HG03064 (cell line): ENCODE measurements around the gene ATXN2.

Experiments
- ATAC-seq: cut with Tn5 transposase; IDR thresholded peaks from one replicate; pipeline ENCODE4 v1.9.1; 2021; ENCODE audit warnings: low read depth; ENCODE audit not compliant: unreplicated experiment

Gene ATXN2

DNA sequence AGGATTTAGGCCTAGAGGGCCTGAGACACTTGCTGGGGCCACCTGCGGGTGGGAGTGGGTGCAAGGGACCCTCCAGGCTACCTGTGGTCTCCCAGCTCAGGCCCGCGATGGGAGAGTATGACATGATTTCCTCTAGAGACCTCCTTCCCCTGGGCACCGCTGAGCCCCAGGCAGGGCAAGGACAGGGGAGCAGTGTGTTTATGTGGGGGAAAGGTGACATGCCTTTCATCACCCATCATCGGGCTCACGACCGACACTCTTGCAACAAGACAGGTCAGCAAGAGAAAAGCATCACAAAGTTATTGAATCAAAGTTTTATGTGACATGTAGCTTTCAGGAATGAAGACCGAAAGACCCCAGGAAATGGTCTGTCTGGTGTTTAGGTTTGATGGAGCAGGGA is 173.5 kb downstream of the ATXN2 start:
- ATAC-seq = no peak

DNA sequence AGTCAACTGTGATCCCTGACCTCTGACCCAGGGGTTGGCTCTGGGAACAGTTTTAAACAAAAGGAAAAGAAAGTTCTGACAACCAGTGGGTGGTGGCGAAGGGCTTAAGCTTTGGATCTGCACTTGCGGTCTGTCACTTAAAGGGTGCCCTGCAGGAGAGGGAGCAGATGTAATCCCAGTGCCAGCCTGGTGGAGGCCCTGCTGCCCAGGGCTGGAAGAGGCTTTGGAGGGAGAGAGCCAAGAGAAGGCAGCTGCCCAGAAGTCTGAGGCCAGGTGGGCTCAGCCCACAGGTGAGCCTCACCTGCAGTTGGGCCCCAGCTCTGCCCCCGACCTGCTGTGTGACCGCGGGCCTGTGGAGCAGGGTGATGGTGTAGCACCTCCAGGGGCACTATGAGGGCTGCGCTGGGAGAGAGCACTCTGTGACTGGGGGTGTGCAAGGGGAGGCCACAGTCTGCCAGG is 174.3 kb downstream of the ATXN2 start:
- no peak for ATAC-seq

DNA sequence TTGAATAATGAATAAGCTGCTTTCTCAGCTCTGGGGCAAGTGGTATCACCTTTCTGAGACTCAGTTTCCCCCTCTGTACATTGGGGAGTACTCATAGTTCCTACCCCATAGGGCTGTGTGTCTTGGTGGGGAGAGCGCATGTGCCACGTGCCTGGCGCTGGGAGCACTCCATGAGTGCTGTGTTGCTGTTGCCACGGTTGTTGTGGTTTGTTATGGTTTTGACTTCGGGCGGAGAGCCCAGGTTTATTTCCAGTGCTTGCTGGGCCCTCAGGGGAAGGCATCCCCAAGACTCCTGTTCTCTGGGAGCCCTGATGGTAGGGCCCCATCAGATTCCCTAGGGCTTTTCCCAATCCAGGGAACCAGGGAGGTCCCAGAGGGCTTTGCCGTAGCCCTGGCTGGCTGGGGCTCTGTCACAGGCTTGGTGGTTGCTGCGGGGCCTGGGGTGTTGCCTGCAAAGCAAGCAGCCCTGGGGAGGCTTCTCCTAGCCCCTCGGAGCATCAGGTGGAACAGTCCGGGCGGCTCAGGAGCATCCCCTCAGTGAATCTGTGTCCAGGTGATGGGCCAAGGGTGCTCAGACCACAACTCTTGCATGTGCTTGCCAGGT is 174.8 kb downstream of the ATXN2 start:
- no peak for ATAC-seq

GRCh38 chr12:111420494-111420893 is 178.6 kb downstream of the ATXN2 start:
- ATAC-seq = no peak

- no peak for ATAC-seq
These were observed 179.3 kb downstream of the ATXN2 start for GRCh38 chr12:111419784-111420183.

DNA sequence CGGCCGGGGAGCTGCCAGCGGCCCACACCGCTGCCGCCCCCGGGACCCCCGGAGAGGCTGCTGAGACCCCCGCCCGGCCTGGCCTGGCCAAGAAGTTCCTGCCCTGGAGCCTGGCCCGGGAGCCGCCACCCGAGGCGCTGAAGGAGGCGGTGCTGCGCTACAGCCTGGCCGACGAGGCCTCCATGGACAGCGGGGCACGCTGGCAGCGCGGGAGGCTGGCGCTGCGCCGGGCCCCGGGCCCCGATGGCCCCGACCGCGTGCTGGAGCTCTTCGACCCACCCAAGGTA is 180.6 kb downstream of the ATXN2 start:
- ATAC-seq = no peak

DNA sequence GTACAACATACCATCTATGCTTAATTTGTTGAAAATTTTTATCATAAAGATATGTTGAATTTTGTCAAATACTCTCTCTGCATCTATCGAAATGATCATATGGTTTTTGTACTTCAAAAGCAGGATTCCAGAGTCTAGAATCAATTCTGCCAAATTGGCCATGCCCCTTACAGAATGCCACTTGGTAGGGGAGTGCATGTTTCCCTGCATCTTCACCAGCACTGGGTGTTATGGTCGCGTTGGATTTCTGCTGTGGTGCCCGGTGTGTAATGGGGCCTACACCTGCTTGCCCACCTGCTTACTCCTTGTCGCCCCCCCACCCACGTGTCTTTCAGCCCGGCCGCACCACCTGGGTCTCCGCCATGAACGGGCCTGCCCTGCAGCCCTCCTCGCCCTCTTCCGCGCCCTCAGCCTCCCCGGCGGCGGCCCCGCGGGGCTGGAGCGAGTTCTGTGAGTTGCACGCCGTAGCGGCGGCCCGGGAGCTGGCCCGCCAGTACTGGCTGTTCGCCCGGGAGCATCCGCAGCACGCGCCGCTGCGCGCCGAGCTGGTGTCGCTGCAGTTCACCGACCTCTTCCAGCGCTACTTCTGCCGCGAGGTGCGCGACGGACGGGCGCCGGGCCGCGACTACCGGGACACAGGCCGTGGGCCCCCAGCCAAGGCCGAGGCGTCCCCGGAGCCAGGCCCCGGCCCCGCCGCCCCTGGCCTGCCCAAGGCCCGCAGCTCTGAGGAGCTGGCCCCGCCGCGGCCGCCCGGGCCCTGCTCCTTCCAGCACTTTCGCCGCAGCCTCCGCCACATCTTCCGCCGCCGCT is 181.1 kb downstream of the ATXN2 start:
- ATAC-seq = no peak

DNA sequence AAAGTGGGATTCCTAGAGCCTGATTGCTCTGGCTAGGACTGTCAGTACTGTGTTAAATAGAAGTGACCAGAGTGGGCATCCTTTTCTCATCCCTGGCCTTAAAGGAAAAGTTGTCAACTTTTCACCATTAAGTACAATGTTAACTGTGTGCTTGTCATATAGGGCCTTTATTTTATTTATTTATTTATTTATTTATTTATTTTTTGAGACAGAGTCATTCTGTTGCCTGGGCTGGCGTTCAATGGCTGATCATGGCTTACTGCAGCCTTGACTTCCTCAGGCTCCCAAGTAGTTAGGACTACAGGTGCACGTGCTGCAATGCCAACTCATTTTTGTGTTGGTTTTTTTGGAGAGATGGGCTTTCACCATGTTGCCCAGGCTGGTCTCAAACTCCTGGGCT is 181.8 kb downstream of the ATXN2 start:
- ATAC-seq = no peak

DNA sequence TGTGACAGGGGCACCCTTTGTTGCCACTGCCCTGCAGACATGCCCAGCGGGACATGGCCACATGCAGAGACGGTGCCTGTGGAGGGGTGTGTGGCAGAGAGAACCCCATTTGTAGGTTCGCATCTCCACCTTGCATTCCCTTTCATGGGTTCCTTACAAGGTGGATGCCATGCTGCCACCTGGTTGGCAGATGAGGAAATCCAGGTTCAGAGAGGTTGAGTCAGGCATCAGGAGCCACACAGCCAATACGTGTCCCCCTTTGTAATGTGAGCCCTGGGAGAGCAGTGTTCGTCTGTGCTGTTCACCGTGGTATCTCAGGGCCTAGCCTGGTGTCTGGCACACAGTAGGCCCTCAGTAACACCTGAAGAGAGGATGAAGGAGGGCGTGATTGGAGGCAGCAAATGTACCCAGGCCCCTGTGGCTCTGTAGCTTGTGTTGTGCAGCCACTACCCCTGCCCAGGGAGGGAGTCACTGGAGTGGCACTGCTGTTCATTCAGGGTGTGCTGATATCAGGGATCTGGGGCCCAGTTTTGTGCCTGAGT is 184.3 kb downstream of the ATXN2 start:
- ATAC-seq = no peak

DNA sequence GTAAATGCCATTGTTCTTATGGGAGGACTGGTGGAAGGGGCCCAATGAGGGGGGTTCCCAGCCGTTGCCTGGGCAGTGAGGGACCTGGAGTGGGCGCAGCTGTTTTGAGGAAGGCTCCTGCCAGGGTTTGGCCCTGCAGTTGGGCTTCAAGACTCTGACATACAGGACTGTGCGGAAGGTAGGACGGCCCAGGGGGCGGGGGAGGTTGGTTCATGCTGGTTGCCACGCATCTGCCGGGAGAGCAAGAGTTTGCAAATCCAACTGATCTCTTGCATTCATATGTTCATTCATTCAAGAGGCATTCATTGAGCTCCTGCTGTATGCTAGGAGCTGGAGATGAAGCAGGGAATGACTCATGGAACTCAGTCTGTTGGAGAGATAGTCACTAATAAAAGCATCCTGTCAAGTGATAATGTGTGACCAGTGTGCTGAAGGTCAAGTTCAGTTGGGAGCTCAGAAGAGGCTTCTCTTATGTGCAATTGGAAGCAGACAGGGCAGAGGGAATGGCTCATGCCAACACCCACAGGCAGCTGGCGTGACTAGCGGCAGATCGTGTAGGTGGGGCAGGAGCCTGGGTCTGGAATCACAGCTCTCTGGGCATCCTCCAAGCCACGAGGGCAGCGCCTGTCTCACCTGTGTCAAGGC is 185.6 kb downstream of the ATXN2 start:
- no peak for ATAC-seq

DNA sequence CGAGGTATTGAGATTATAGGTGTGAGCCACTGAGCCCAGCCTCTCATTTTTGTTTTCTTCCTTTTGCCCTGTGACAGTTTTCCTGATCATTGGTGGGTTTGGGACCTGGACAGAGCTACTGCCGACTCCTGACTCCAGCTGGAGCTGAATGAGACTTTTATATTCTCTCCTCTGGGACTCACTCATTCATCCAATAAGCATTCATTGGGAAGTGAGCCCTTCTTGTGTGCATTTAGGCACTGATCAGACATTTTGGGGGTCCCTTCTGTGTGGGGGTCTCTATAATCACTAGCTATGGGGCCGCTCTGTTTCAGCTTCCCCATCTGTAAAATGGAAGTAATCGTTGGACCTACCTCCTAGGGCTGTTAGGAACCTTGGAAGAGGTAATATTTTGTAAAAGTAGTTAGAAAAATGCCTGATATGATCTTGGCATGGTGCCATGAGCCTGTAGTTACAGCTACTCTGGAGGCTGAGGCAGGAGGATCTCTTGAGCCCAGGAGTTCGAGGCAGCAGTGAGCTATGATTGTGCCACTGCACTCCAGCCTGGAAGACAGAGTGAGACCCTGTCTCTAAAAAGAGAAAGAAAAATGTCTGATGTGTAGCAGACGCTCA is 186.2 kb downstream of the ATXN2 start:
- no peak for ATAC-seq

DNA sequence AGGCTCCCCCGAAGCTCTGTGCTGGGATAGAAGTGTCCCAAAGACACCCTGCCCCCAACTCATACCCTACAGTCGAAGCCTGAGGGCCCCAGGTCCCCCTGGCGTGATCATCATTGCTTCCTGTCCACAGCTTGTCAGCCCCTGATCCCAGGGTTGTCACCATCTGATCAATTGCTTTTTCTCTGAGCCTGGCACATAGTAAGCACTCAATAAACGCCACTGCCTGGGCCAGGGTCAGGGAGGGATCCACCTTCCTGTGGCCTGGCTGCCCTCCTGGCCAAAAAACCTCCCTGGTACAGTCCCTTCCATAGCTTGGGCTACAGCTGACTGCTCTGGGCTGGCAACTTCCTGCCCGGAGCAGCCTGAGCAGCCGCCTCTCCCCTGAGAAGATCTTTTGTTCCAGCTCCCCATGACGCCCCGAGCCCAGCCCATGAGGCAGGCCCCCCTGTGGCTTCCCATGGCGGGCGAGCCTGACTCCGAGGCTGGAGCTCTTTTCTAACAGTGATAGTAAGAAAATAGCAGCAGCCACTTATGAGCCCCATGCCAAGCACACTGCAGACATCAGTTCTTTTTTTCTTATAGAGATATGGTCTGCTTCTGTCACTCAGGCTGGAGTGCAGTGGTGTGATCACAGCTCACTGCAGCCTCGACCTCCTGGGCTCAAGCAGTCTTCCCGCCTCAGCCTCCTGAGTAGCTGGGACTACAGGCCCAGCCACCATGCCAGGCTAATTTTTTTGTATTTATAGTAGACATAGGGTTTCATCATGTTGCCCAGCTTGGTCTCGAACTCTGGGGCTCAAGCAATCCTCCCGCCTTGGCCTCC is 186.9 kb downstream of the ATXN2 start:
- no peak for ATAC-seq

- ATAC-seq = no peak
These were observed 187.8 kb downstream of the ATXN2 start for GRCh38 chr12:111411185-111411764.

GRCh38 chr12:111410431-111411184 is 188.5 kb downstream of the ATXN2 start:
- no peak for ATAC-seq

- ATAC-seq = no peak
These were observed 189.2 kb downstream of the ATXN2 start for GRCh38 chr12:111409780-111410430.

- no peak for ATAC-seq
These were observed 189.7 kb downstream of the ATXN2 start for GRCh38 chr12:111409403-111409779.

GRCh38 chr12:111408686-111409402 is 190.3 kb downstream of the ATXN2 start:
- ATAC-seq = no peak

DNA sequence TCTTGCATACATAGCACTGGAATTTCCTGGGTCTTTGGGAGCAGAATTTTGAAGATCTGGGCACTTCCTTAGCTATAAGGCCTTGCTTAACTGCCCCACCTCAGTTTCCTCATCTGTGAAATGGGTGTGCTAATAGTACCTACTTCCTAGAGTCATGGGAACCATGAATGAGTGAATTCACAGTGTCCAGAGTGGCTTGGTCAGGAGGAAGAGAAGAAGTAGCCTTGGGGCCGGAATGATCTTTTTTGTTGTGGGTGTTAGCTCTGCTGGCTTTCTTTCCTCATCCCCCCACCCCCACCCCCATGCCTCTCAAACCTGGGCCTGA is 191.0 kb downstream of the ATXN2 start:
- ATAC-seq = no peak
